ENCODE measurements around the gene C10orf90. TPM values are rescaled to one million over a fixed set of nuclear protein-coding genes. Genes with fewer than 3 reads are reported as not detected.

The C10orf90 gene
- total RNA-seq, 2 experiments from 2014 or later, result not detected

DNA sequence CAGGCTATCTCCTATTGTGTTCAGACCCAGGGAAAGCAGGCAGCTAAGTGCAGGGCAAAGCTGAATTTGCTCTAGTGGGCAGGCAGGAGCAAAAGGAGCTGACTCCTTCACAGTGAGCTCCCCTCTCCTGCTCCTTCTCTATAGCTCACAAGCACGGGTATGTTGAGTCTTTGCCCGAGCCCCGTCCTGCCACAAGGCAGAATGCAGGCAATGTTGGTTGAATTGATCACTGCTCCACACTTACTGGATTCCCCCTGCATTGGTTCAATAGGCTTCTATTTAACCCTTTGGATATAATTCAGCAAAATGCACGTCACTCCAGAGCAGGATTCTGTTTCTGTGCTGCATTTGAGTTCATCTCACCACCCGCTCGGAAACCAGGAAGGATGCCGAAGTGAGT lies 16.2 kb upstream of the C10orf90 start:
- Mint-ChIP-seq H3K27me3 (no peaks in the 10 kb centered on the region), H3K4me1 (no peaks in the 10 kb centered on the region)

DNA sequence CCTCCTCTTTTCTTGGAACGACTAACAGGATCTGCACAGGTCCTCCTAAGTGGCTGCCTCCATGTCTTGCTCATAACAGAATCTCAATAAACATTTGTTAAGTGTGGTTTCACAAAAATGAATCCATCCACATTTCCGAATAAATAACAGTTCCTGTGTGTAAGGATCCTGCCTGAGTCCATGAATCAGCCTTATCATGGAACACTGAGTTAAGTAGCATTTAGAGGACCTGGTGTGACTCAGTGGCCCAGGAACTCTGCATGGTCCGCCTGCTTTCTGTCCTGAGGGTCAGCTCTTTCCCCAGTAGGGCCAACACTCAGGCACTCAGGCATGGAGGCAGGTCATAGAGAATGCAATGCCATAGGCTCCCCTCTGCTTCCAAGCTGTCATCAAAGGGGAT lies 15.8 kb upstream of the C10orf90 start:
- Mint-ChIP-seq H3K36me3 (no peaks in the 10 kb centered on the region), H3K27me3 (no peaks in the 10 kb centered on the region), H3K9me3 (ENCODE audit: low read depth) (peaks cover 4% of the 10 kb centered on the region), H3K4me3 (no peak overlapping the region), H3K27ac (no peak overlapping the region), H3K4me1 (no peaks in the 10 kb centered on the region)
- CTCF ChIA-PET, result no interaction called here
- ATAC-seq (no peak), DNase-seq (no peak)

More for the DNA sequence above, 16.2 kb upstream of the C10orf90 start:
- CTCF ChIA-PET, result no interaction called here
- Mint-ChIP-seq H3K36me3 (no peaks in the 10 kb centered on the region), H3K9me3 (ENCODE audit: low read depth) (peaks cover 4% of the 10 kb centered on the region), H3K4me3 (no peak overlapping the region), H3K27ac (no peak overlapping the region)
- DNase-seq (no peak), ATAC-seq (no peak)

DNA sequence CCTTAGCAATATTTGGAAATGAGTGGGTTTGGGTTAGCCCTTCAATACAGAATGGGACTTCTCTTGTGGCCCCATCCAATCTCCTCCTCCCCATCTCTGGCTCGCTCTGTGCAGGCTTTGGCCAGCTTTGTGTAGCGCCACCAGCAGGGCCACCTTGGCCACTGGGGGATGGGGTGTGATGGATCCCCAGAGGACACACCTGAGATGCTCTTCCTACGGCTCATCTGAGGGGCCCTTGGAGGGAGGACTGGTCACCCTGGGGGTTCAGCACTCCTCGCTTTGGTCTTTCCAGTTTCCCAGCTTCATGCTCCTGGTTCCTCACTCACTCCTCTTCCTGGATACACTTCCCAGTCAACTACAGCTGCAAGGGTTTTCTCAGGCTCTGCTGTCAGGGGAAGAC lies 15.3 kb upstream of the C10orf90 start:
- ATAC-seq, result no peak
- Mint-ChIP-seq H3K27me3 (no peaks in the 10 kb centered on the region), H3K4me3 (no peak overlapping the region), H3K4me1 (no peaks in the 10 kb centered on the region), H3K27ac (no peak overlapping the region), H3K9me3 (ENCODE audit: low read depth) (peaks cover 4% of the 10 kb centered on the region), H3K36me3 (no peaks in the 10 kb centered on the region)
- no peak for DNase-seq
- CTCF ChIA-PET, result no interaction called here

DNA sequence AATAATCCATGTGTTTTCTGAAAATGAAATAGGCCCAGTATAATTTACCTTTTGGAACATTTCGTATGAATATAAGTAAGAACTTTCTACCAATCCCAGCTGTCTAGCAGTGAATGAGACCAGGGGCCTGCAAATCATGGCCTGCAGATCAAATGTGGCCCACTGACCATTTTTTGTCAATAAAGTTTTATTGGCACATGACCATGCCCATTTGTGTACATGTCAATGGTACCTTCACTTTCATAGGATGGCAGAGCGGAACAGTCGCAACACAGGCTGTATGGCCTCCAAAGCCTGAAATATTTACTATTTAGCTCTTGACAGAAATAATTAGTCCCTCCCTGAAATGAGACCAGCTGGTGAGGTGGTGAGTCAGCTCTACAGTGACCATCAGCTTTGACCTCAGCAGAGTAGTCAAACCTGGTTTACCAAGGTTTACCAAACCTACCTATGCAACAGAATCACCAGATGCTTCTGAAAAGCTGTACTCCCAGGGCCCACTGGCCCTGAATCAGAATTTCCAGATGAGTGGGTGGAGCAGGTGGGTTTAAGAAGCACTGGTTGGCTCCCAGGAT lies 13.8 kb upstream of the C10orf90 start:
- CTCF ChIA-PET, result no interaction called here
- no peak for ATAC-seq

DNA sequence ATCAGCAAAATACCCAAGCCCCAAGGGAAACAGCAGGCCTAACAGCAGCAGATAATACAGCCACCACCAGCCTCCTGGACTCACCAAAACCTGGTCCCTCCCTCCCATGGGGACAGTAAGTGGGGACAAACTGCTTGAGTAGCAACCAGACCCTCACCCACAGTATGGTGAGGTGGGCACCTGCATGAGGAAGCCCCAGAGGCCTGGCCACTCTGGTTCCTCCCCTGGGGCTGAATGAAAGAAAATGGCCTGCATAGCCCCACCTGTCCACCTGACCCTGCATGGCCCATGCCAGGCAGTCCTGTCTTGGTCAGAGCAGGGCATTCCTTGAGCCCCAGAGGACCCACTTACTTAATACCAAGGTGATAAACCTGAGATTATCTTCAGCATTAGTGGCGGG lies 13.0 kb upstream of the C10orf90 start:
- Mint-ChIP-seq H3K27me3 (no peaks in the 10 kb centered on the region), H3K9me3 (ENCODE audit: low read depth) (peaks cover 4% of the 10 kb centered on the region), H3K4me3 (no peak overlapping the region), H3K36me3 (no peaks in the 10 kb centered on the region), H3K4me1 (no peaks in the 10 kb centered on the region), H3K27ac (no peak overlapping the region)
- DNase-seq (no peak), ATAC-seq (no peak)
- CTCF ChIA-PET, result no interaction called here

More for the DNA sequence above, 13.8 kb upstream of the C10orf90 start:
- Mint-ChIP-seq H3K4me1 (no peaks in the 10 kb centered on the region), H3K36me3 (no peaks in the 10 kb centered on the region), H3K27me3 (no peaks in the 10 kb centered on the region), H3K9me3 (ENCODE audit: low read depth) (peaks cover 4% of the 10 kb centered on the region), H3K27ac (no peak overlapping the region), H3K4me3 (no peak overlapping the region)
- DNase-seq, result no peak

DNA sequence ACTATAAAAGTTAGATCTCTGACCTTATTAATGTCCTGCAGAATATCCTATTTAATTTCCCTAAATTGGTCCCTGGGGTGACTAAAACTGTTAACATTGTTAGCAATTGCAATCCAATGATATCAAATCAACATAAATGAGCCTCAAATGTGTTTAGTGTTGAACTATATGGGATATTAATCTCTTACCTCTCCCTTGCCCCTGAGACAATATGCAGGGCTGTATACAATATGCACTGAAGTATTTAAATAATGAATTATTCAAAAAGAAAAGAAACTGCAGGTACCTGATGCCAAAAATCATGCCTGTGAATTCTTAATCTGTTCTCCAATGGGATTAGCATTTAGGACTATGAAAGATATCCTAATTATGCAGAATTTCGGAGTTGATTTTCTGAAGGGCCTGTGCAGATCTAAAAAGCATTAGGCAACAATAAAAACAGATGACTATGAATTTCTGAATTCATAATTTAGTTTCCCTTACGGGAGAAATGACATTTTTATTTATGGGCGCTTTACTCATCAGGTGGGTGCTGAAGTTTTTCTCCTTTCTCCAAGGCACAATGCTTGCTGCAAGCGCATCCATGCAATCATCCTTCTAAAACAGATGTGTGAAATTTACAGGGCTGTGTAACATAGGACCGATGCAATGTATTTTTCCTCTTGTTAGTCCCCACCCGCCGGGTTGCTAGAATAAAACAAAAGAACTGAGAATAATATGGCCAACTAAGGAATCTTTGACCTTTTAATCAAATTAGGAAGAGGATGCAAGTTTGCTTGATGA lies 5.4 kb upstream of the C10orf90 start:
- Mint-ChIP-seq H3K27ac (no peak overlapping the region), H3K36me3 (no peaks in the 10 kb centered on the region), H3K4me3 (no peak overlapping the region), H3K9me3 (ENCODE audit: low read depth) (peaks cover 9% of the 10 kb centered on the region), H3K4me1 (no peaks in the 10 kb centered on the region), H3K27me3 (no peaks in the 10 kb centered on the region)
- DNase-seq (no peak), ATAC-seq (no peak)
- CTCF ChIA-PET, result no interaction called here

DNA sequence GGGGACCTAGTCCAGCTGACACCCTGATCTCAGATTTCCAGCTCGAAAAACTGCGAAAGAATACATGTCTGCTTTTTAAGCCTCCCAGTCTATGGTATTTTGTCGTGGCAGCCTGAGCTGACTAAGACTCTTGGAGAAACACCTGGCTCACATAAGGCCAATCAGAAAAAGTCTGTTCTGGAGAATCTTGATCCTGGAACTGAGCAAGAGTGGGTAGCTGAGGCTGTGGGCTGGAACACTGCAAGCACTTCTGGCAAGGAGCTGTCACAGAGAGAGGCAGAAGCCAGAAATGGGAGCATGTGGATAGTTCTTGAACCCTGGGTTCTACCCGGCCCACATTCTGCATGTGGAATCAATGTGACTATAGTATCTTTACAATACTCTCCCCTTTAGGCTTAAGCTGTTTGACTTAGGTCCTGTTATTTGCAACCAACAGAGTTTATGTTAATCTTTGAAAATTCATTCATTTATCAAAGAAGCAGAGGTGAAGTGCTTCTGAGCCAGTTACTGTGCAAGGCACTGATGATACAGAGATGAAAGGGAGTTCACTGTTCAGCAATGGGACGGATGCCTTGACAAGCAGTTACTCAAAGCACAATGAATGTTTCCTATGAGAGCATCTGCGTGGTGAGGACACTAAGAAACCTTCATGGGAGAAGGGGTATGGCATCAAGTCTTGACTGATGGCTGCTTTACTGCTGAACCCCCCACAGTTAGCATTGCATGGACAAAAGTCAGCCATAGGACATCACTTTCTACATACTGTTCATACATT lies 4.4 kb upstream of the C10orf90 start:
- DNase-seq (no peak), ATAC-seq (no peak)
- no peaks in the 10 kb centered on the region for H3K27me3 Mint-ChIP-seq
- H3K27ac Mint-ChIP-seq, result no peak overlapping the region
- no peaks in the 10 kb centered on the region for H3K4me1 Mint-ChIP-seq
- CTCF ChIA-PET, result no interaction called here
- H3K36me3 Mint-ChIP-seq, result no peaks in the 10 kb centered on the region
- H3K4me3 Mint-ChIP-seq, result no peak overlapping the region
- peaks cover 9% of the 10 kb centered on the region for H3K9me3 Mint-ChIP-seq (ENCODE audit: low read depth)

DNA sequence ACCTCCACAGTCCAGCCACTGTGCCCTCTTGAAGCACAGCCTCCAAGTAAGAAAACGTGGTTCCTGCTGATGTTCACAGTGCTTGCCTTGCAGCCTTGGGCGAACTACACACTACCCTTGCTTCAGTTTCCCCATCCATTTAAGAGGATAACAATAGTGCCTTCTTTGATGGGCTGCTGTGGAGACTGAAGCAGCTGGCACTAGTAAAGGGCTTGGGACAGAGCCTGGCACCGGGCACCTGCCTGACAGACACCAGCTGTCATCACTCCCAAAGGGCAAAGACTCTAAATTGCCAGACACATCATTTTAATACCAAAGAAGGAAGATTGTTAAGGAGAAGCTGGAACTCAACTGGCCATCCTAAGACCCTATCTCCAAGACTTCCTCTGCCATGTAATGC lies 3.1 kb upstream of the C10orf90 start:
- H3K4me3 Mint-ChIP-seq, result no peak overlapping the region
- no peaks in the 10 kb centered on the region for H3K27me3 Mint-ChIP-seq
- H3K27ac Mint-ChIP-seq, result no peak overlapping the region
- CTCF ChIA-PET, result no interaction called here
- H3K4me1 Mint-ChIP-seq, result no peaks in the 10 kb centered on the region
- H3K36me3 Mint-ChIP-seq, result no peaks in the 10 kb centered on the region
- DNase-seq, result no peak
- ATAC-seq, result no peak
- peaks cover 9% of the 10 kb centered on the region for H3K9me3 Mint-ChIP-seq (ENCODE audit: low read depth)

DNA sequence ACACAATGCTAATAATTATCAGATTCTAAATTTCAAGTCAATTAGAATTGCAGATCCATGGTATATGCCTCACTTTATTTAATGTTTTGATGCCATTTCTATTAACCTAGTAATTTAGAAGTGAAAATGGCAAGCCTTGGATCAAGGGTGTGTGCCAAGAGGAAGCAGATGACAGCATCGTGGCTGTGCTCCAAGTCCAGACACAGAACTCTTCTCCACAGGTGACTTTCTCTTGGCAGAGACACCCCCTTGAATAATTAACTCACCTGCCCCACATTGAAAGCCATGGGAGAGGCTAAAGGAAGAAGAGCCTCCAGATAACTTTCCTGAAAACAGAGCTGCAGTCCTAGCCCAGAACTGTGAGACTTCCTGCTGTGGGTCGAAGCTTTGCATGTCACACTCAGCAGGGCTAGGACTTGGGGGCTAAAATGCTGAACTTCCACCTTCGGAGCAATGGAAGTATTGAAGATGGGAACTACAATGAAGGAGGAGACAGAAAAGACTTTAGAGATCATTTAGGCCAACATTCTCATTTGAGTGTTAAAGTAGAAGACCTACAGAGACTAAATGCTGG lies 996 bp upstream of the C10orf90 start:
- DNase-seq (no peak), ATAC-seq (no peak)
- Mint-ChIP-seq H3K9me3 (ENCODE audit: low read depth) (peaks cover 9% of the 10 kb centered on the region), H3K27ac (no peak overlapping the region), H3K36me3 (no peaks in the 10 kb centered on the region), H3K4me3 (no peak overlapping the region), H3K4me1 (no peaks in the 10 kb centered on the region), H3K27me3 (no peaks in the 10 kb centered on the region)
- CTCF ChIA-PET, result no interaction called here

DNA sequence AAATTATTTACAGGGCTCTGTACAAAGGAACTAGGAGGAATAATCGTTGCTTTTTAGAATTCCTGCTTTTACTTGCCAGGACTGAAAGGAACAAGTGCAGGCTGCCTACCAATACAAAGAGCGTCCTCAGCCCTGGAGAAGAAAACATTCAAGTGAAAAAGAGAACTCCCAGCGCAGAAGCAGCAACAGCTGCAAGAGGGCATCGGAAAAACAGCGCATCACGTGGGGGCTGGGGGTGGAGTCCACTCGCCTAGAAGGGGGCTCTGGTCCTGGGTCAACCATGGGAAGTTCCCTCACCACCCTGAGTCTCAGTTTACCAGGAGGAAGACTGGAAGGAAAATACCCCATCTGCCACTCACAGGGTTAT lies 385 bp upstream of the C10orf90 start:
- no peak overlapping the region for H3K27ac Mint-ChIP-seq
- H3K9me3 Mint-ChIP-seq (ENCODE audit: low read depth), result peaks cover 9% of the 10 kb centered on the region
- H3K4me3 Mint-ChIP-seq, result no peak overlapping the region
- no peaks in the 10 kb centered on the region for H3K27me3 Mint-ChIP-seq
- H3K36me3 Mint-ChIP-seq, result no peaks in the 10 kb centered on the region
- CTCF ChIA-PET, result no interaction called here
- no peaks in the 10 kb centered on the region for H3K4me1 Mint-ChIP-seq
- ATAC-seq (no peak), DNase-seq (no peak)

DNA sequence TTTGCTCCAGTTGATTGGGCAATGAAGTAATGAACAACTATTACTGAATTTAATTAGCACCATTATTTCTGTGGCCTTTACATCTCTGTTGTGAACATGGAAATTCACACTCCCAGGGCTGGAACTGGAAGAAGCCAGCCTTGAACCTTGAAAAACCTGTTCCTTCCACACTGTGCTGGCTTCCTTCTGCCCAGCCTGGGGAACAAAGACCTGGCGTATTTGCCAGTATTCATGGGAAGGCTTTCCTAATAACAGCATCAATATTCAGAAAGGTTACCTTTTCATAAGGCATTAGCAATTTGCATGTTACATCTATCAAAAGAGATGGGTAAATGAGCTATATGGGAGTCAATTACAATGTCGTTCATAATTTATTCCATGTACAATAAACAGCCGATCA lies 1.3 kb downstream of the C10orf90 start:
- no peak for DNase-seq
- CTCF ChIA-PET, result no interaction called here
- Mint-ChIP-seq H3K27ac (no peak overlapping the region), H3K4me1 (no peaks in the 10 kb centered on the region), H3K36me3 (no peaks in the 10 kb centered on the region), H3K4me3 (no peak overlapping the region), H3K9me3 (ENCODE audit: low read depth) (peaks cover 12% of the 10 kb centered on the region), H3K27me3 (no peaks in the 10 kb centered on the region)
- ATAC-seq, result no peak

DNA sequence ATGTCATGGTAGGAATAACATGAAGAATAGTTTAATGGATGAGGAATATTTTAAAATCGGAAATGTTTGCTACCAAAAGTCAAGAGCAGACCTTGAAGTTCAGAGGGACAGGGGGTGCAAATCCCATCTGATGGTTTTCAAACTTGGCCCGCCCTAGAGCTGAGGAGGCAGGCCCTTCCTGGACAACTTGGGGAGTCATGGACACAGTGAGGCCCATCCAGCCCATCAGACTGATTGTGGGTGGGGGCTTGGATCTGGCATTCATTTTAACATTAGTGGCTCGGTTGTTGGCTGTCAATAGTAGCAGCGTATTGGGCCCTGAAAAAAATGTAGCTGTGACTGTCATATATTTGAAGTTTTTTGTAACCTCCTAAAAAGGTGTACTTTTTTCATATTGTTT lies 2.0 kb downstream of the C10orf90 start:
- ATAC-seq (no peak), DNase-seq (no peak)
- no peaks in the 10 kb centered on the region for H3K27me3 Mint-ChIP-seq
- H3K36me3 Mint-ChIP-seq, result no peaks in the 10 kb centered on the region
- CTCF ChIA-PET, result no interaction called here
- H3K4me1 Mint-ChIP-seq, result no peaks in the 10 kb centered on the region
- H3K4me3 Mint-ChIP-seq, result no peak overlapping the region
- H3K9me3 Mint-ChIP-seq (ENCODE audit: low read depth), result peaks cover 12% of the 10 kb centered on the region
- no peak overlapping the region for H3K27ac Mint-ChIP-seq

DNA sequence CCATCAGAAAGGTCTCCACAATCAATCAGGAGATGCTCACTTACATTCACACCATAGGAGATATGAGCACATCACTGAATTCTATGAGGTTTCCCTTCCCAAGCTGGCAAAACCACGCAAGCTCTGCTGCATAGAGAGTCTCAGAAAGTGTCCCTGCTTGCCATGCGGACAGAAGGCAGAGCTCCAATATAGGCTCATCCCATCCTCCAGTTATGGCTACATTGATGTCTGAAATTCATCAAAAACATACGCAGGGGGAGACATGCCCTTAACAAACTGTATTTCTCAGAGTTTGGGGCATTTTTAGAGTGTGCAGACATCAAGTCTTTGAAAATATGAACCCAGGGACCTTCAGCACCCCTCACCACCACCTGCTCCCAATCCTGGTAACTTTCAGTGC lies 2.9 kb downstream of the C10orf90 start:
- H3K27me3 Mint-ChIP-seq, result no peaks in the 10 kb centered on the region
- ATAC-seq (no peak), DNase-seq (no peak)
- no peak overlapping the region for H3K27ac Mint-ChIP-seq
- CTCF ChIA-PET, result no interaction called here
- peaks cover 14% of the 10 kb centered on the region for H3K9me3 Mint-ChIP-seq (ENCODE audit: low read depth)
- no peak overlapping the region for H3K4me3 Mint-ChIP-seq
- no peaks in the 10 kb centered on the region for H3K4me1 Mint-ChIP-seq
- no peaks in the 10 kb centered on the region for H3K36me3 Mint-ChIP-seq

DNA sequence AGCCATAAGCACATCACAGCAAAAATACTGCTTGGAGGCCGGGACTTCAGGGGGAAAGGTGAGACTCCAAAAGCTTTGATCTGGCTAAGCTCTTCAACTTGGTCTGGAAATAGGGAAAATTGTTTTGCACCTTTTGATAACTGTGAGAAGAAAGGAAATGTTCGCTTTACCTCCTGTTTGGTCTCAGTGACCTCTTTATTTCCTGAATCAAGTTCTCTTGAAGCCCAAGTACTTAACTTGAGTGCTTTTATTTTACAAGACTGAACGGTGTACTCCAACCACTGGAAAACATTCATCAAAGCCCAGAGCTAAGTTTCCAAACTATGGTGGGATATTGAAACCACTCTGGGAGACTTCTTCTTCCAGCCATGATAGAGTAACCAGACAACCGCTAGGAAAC lies 5.3 kb downstream of the C10orf90 start:
- no peak for DNase-seq
- Mint-ChIP-seq H3K4me3 (no peak overlapping the region), H3K36me3 (no peaks in the 10 kb centered on the region), H3K9me3 (ENCODE audit: low read depth) (peaks cover 5% of the 10 kb centered on the region), H3K27me3 (no peaks in the 10 kb centered on the region), H3K4me1 (no peaks in the 10 kb centered on the region), H3K27ac (no peak overlapping the region)
- CTCF ChIA-PET, result no interaction called here
- ATAC-seq, result no peak

All from activated CD8-positive, alpha-beta memory T cell treated with anti-CD3 and anti-CD28 coated beads, Interleukin-2, amount 10 ng/mL, durations not matched to agents 7 days and 5 days (primary cell).